Parathyroid adenoma (tissue), 2 donors: ENCODE data around the gene SLC35F3.

Experiments used
- H2AFZ ChIP-seq: fragments of 300-600 bp; sonication (generic); one replicate; pipeline ENCODE4 v1.7.0; 2017; ENCODE audit warnings: antibody characterized with exemption, mild to moderate bottlenecking
- H3K27ac ChIP-seq: fragments of 300-600 bp; sonication (generic); one replicate; pipeline ENCODE4 v1.7.0; 2017
- H3K27me3 ChIP-seq: fragments of 300-600 bp; sonication (generic); one replicate; pipeline ENCODE4 v1.7.0; 2017; ENCODE audit warnings: low read length; ENCODE audit not compliant: control insufficient read depth, insufficient read depth
- H3K36me3 ChIP-seq: fragments of 300-600 bp; sonication (generic); one replicate; pipeline ENCODE4 v1.7.0; 2017; ENCODE audit warnings: low read length; ENCODE audit not compliant: control insufficient read depth, insufficient read depth
- H3K4me1 ChIP-seq: fragments of 300-600 bp; sonication (generic); one replicate; pipeline ENCODE4 v1.7.0; 2017; ENCODE audit warnings: control low read depth
- H3K4me2 ChIP-seq: fragments of 300-600 bp; sonication (generic); one replicate; pipeline ENCODE4 v1.7.0; 2017; ENCODE audit warnings: low read length
- H3K4me3 ChIP-seq: fragments of 300-600 bp; sonication (generic); one replicate; pipeline ENCODE4 v1.7.0; 2017; ENCODE audit warnings: low read depth, low read length
- H3K79me2 ChIP-seq: fragments of 300-600 bp; sonication (generic); one replicate; pipeline ENCODE4 v1.7.0; 2017; ENCODE audit warnings: control low read depth
- H3K9ac ChIP-seq: fragments of 300-600 bp; sonication (generic); one replicate; pipeline ENCODE4 v1.7.0; 2017; ENCODE audit warnings: mild to moderate bottlenecking
- H3K9me3 ChIP-seq: fragments of 300-600 bp; sonication (generic); one replicate; pipeline ENCODE4 v1.7.0; 2017; ENCODE audit warnings: low read length; ENCODE audit not compliant: control insufficient read depth
- TF ChIP-seq, protein P1 (sequence below): fragments of 300-600 bp; sonication (generic); IDR thresholded peaks from one replicate; pipeline ENCODE4 v1.7.0; 2017; ENCODE audit warnings: antibody characterized with exemption, mild to moderate bottlenecking
- donor health status: primary hyperparathyroidism.

Gene SLC35F3

DNA sequence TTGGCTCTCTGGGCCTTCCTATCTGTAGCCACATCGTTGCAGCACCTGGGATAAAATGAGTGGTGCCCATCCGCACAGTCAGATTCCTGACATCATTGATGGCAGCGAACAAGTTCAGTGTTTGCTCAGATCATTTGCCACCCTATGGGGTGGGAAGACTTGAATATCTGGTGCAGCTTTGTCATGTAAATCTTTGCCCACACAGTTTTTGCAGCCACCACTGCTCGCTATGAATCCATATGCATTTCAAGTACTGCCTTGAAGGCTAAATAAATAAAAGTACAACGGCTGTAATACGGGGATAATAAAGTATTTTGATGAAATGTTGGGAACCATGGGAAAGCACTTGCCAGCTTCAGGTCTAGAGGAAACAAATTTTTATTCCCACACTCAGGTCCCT lies 412.5 kb downstream of the SLC35F3 start:
- Histone ChIP-seq H3K9me3 (no peaks in the 10 kb centered on the region), H3K4me2 (no peak overlapping the region), H3K4me1 (no peaks in the 10 kb centered on the region), H3K9ac (no peak overlapping the region), H3K4me3 (no peak overlapping the region), H3K36me3 (no peaks in the 10 kb centered on the region), H3K27me3 (no peaks in the 10 kb centered on the region), H3K27ac (no peak overlapping the region), H3K79me2 (no peaks in the 10 kb centered on the region), H2AFZ (no peak overlapping the region)
- TF ChIP-seq, protein P1, sequence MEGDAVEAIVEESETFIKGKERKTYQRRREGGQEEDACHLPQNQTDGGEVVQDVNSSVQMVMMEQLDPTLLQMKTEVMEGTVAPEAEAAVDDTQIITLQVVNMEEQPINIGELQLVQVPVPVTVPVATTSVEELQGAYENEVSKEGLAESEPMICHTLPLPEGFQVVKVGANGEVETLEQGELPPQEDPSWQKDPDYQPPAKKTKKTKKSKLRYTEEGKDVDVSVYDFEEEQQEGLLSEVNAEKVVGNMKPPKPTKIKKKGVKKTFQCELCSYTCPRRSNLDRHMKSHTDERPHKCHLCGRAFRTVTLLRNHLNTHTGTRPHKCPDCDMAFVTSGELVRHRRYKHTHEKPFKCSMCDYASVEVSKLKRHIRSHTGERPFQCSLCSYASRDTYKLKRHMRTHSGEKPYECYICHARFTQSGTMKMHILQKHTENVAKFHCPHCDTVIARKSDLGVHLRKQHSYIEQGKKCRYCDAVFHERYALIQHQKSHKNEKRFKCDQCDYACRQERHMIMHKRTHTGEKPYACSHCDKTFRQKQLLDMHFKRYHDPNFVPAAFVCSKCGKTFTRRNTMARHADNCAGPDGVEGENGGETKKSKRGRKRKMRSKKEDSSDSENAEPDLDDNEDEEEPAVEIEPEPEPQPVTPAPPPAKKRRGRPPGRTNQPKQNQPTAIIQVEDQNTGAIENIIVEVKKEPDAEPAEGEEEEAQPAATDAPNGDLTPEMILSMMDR: no peak

DNA sequence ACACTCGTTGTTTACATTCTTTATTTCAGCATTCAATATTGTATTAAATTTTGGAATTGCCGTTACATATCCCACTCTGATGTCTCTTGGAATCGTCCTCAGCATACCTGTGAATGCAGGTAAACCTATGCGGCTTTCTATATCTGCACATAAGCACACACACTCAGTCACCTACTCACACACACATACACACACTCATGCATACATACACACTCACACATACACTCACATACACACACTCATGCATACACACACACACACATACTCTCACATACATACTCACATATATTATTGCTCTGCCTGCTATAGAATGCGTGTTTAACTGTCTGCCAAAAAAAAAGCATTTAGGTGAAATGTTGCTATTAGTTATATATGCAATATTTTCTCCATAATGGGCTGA lies 415.6 kb downstream of the SLC35F3 start:
- H3K79me2 ChIP-seq: no peaks in the 10 kb centered on the region
- H3K4me1 ChIP-seq: no peaks in the 10 kb centered on the region
- no peak overlapping the region for H3K4me3 ChIP-seq
- no peak overlapping the region for H3K9ac ChIP-seq
- H3K9me3 ChIP-seq: no peaks in the 10 kb centered on the region
- no peak overlapping the region for H3K27ac ChIP-seq
- no peak overlapping the region for H2AFZ ChIP-seq
- H3K4me2 ChIP-seq: no peak overlapping the region
- no peaks in the 10 kb centered on the region for H3K36me3 ChIP-seq
- TF ChIP-seq, protein P1: no peak
- H3K27me3 ChIP-seq: no peaks in the 10 kb centered on the region

DNA sequence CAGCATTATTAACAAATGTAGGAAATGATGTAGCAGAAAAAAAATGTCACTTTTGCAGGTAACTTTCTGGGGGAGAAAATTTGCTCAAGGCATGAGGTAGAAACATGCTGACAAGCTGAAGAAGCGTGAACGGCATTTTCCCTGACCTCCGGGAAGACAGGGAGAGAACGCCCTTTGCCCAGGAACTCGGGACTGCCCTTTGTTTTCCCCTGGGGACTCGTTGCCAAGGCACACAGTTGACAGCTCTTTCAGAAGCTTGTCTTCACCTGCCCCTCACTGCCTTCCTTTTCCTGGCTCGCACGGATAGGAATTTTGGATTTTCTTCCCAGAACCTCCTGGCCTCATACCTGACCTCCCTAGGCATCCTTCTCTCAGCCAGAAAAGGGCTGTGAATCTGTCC lies 416.1 kb downstream of the SLC35F3 start:
- Histone ChIP-seq H3K4me3 (no peak overlapping the region), H3K27ac (no peak overlapping the region), H3K4me1 (no peaks in the 10 kb centered on the region), H3K36me3 (no peaks in the 10 kb centered on the region), H3K27me3 (no peaks in the 10 kb centered on the region), H3K9ac (no peak overlapping the region), H3K9me3 (no peaks in the 10 kb centered on the region), H2AFZ (no peak overlapping the region), H3K79me2 (no peaks in the 10 kb centered on the region), H3K4me2 (no peak overlapping the region)
- TF ChIP-seq, protein P1: no peak

DNA sequence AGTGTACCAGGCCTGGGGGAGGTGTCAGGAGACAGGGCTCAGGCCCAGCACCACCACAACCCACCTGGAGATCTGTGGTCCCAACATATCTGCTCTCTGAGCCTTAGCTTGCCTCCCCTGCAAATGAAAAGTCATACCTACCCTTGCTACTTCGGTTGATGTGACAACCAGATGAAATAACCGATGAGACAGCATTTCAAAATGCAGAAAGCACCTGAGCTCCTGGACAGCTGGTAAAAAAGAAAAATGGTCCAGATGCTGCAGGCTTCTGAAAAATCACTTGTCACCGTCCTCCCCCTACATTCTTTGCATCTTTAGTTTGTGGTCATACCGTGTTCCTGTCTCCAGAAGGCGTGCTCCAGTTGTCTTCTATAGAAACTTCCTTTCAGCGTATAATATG lies 416.8 kb downstream of the SLC35F3 start:
- Histone ChIP-seq H3K9me3 (no peaks in the 10 kb centered on the region), H3K27me3 (no peaks in the 10 kb centered on the region), H3K9ac (no peak overlapping the region), H3K27ac (no peak overlapping the region), H3K4me2 (no peak overlapping the region), H3K36me3 (no peaks in the 10 kb centered on the region), H3K4me3 (no peak overlapping the region), H2AFZ (no peak overlapping the region), H3K79me2 (no peaks in the 10 kb centered on the region), H3K4me1 (no peaks in the 10 kb centered on the region)
- TF ChIP-seq, protein P1: no peak

DNA sequence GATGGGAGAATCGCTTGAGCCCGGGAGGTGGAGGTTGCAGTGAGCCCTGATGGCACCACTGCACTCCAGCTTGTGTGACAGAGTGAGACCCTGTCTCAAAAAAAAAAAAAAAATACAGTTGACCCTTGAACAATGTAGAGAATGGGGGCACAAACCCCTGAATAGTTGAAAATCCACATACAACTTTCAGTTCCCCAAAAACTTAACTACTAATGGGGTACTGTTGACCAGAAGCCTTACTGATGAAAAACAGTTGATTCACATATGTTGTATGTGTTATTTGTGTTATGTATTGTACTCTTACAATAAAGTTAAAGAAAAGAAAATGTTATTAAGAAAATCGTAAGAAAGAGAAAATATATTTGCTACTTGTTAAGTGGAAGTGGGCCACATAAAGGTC lies 417.6 kb downstream of the SLC35F3 start:
- Histone ChIP-seq H3K9me3 (no peaks in the 10 kb centered on the region), H3K27ac (no peak overlapping the region), H3K9ac (no peak overlapping the region), H3K4me3 (no peak overlapping the region), H3K36me3 (no peaks in the 10 kb centered on the region), H3K4me2 (no peak overlapping the region), H3K79me2 (no peaks in the 10 kb centered on the region), H2AFZ (no peak overlapping the region), H3K27me3 (no peaks in the 10 kb centered on the region), H3K4me1 (no peaks in the 10 kb centered on the region)
- TF ChIP-seq, protein P1: no peak
